Measurements from ENCODE around the gene CLDN22.

- no peak for TF ChIP-seq POLR2A (conservative IDR thresholded peaks at IDR 0.05)
- TF ChIP-seq ADNP (tag; IDR thresholded peaks at IDR 0.05) = no peak
- no peak for TF ChIP-seq HDAC1 (IDR thresholded peaks at IDR 0.05)
- TF ChIP-seq SIN3A (IDR thresholded peaks at IDR 0.05; ENCODE audit: borderline replicate concordance in 2 of 2, control insufficient read depth in 1 of 2, low read depth in 2 of 2, low read length in 2 of 2) = no peak
- no peak for TF ChIP-seq RAD21 (CRISPR knock-in tag; conservative IDR thresholded peaks at IDR 0.05 in 1 of 2, IDR thresholded peaks at IDR 0.05 in 1 of 2)
- TF ChIP-seq GTF2F1 (IDR thresholded peaks at IDR 0.05; ENCODE audit: low read depth, low read length) = no peak
These were observed 35.3 kb upstream of the CLDN22 start for GRCh38 chr4:183355405-183355804.

Data from K562 (cell line).